Fibroblast of peridontal ligament (primary cell): ENCODE measurements around the gene COQ5.

Source experiments
- DNase-seq: peaks from one replicate; pipeline ENCODE4 v3.0.0-alpha.2; 2010; ENCODE audit errors: extremely low read depth

The COQ5 gene

DNA sequence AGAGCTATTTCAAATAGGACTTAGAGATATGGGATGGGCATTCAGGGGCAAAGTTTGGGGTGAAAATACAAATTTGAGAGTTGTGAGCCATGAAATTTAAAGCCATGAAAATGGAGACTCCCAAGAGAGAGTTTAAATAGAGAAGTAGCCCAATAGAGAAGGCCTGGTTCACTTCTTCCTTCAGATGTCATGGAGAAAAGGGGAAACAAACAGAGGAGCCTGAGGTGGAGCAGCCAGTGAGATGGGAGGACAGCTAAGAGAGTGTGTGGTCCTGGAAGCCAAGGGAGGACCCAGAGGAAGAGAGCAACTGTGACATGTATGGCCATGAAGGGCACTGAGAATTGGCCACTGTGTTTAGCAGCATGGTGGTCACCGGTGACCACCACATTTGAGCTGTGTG lies 45.3 kb downstream of the COQ5 start:
- DNase-seq: no peak

DNA sequence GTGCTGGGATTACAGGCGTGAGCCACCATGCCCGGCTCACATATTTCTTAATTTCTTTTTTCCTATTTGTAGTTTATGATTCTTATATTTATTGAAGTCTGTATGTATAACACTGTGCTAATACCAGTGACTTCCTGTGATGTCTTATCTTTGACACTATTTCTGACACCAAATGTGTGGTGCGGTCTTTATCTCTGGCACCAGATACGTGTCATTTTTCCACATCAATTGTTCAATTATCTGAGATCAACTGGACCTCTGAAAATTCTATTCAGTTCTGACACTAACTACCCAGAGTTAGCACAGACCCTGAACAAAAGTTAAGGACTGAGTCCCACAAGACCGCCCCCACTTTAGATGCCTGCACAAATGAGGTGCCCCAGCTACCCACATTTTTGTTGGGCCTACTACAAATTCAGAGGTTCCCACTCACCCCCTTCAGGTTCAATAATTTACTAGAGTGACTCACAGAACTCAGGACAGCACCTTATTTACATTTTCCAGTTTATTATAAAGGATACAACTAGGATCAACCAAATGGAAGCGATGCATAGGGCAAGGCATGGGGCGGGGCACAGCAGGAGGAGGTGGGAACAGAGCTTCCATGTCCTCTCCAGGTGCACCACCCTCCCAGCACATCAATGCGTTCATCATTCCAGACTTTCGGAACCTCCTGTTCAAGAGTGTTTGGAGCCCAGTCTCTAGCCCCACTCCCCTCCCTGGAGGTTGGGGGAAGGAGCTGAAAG lies 47.8 kb downstream of the COQ5 start:
- no peak for DNase-seq

GRCh38 chr12:120480211-120480610 lies 48.7 kb downstream of the COQ5 start:
- no peak for DNase-seq

DNA sequence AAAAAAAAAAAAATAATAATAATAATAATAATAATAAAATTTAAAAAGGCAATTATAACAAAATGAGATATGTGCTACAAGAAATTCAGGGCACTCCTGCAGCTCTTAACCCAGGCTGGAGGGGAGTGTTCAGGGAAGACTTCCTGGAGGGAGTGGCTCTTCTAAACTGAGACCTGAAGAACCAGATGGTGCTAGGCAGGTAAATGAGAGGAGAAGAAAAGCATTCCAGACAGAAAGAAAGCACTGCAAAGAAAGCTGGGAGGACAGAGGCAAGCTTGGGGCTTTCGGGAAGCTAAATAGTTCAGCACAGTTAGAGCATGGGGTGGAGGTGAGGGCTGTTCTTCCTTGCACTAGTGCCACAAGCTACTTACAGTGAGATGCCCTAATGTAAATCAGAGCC lies 49.5 kb downstream of the COQ5 start:
- no peak for DNase-seq

DNA sequence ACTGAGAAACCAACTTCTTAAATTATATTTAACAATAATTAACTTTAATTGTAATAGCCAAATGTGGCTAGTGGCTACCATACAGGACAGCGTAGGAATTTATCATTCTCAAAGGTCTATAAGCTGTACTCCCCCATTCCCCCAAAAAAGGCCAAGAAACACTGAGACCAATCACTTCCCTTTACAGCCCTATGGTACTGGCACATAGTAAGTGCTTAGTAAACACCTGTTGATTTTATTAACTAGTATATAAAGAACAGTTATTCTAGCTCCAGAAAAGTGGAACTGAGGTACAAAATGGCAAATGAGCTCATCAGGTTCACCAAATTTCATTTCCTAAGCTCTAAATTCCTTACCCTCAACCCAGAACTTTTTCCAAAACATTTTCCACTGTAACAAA lies 53.3 kb downstream of the COQ5 start:
- no peak for DNase-seq

GRCh38 chr12:120474616-120474960 lies 54.4 kb downstream of the COQ5 start:
- DNase-seq: peak; percentile 29

- no peak for DNase-seq
These were observed 54.9 kb downstream of the COQ5 start for GRCh38 chr12:120473807-120474615.

DNA sequence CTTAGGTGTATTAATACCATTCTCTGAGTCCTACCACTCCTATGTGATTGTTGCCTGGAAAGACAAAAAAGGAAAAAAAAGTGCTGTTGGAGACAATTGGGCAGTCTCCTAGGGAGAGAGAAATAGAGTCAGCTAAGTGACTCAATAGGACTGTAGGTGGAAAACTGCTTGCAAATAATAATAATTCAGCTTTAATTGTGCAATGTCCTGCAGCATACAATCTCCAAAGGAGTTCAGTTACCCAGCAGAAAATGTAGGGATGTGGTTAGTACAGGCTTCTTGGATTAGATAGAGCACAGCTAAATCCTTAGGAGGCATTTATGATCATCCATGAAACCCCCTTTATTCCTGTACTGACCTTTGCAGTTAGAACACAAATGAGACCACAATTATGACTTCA lies 56.4 kb downstream of the COQ5 start:
- DNase-seq: no peak

- peak; percentile 37 for DNase-seq
These were observed 58.7 kb downstream of the COQ5 start for GRCh38 chr12:120470150-120470784.

DNA sequence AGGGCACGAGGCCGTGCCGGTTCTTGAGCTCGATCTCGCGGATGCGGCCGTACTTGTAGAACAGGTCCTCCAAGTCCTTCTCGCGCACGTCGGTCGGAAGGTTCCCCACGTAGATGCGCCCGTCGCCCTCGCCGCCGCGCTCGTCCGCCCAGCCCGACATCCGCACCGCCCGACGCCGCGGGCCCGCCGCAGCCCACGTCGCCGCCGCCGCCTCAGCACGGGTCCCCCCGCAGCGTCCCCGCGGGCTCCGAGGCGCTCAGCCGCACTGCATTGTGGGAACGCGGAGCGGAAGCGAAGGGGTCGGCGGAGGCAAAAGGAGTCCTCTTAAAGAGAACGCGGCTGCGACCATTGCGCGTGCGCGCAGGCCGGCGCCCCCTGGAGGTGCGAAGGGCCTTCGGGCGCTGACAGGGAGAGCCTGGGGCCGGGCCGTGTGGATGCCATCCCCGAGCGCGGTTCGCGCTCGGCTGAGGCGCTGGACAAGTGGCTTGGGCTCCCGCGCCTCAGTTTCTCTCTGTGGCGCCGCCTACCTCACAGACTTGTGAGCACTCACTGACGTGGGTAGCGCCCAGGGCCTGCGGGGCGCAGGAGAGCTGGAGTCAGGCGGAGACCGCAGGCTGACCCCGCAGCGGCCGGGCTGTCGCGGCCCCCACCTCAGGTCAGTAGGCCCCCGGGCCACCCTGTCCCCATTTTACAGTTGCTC lies 59.4 kb downstream of the COQ5 start, which contains the start of gene SRSF9:
Gene SRSF9 (minus strand): TSS at position 299 of the 700 bp plus-strand sequence. CDS start 139 bp downstream, at position 160.
- DNase-seq: peak; percentile 97

DNA sequence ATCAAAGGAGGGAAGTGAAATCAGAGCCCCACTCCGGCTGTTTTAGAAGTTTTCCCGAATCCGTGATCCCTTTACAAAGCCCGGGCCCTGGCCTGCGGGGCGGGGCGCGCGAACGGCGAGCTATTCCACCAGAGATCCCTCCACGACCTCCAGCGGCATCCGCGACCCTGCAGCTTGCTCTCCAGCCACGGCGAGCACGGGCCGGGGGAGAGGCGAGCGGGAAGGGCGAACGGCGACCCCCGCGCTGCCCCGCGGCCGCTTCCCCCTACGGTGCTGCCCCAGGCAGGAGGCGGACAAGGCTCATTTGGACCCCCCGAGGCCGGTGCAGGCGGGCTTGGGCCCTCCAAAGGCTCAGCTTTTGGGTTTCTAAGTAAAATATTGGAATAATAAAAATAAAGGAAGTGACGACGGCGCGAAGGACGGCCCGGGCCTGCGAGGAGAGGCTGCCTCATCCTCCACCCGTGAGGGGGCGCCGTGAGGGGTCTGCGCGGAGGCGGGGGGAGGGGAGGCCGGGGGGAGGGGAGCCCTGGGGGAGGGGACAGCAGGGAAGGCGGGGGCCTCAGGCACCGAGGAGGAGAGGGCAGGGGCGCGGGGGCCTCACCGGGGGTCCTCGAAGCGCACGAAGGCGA lies 60.0 kb downstream of the COQ5 start:
- peak; percentile 23 for DNase-seq

- DNase-seq: peak; percentile 69
These were observed 60.6 kb downstream of the COQ5 start for GRCh38 chr12:120468325-120468820.

- DNase-seq: no peak
These were observed 61.5 kb downstream of the COQ5 start for GRCh38 chr12:120467439-120467838.

DNA sequence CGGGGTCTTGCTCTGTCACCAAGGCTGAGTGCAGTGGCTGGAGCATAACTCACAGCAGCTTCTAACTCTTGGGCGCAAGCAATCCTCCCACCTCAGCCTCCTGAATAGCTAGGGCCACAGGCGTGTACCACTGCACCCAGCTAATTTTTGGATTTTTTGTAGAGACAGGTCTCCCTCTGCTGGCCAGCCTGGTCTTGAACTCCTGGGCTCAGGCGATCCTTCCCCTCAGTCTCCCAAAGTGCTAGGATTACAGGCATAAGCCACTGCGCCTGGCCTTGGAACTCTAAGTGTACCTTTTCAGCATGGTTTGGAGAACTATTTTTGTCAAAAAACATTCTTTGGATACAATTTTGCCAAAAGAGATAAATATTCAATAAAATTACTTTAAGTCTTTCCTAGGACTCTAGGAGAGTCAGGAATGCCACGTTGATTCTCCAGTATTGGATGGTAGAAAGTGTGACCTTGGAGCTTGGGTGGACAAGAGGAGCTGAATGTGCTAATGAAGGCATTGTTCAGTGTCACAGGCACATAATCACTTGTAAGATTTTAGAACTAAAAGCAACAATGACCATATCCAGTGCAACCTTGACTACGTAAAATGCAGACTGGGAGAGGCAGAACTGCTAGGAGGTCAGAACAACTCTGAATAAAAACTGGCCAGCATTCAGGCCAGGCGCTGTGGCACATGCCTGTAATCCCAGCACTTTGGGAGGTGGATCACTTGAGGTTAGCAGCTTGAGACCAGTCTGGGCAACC lies 62.2 kb downstream of the COQ5 start:
- DNase-seq: peak; percentile 57

GRCh38 chr12:120465756-120466155 lies 63.2 kb downstream of the COQ5 start:
- no peak for DNase-seq

GRCh38 chr12:120463712-120464111 lies 65.2 kb downstream of the COQ5 start:
- DNase-seq: no peak

DNA sequence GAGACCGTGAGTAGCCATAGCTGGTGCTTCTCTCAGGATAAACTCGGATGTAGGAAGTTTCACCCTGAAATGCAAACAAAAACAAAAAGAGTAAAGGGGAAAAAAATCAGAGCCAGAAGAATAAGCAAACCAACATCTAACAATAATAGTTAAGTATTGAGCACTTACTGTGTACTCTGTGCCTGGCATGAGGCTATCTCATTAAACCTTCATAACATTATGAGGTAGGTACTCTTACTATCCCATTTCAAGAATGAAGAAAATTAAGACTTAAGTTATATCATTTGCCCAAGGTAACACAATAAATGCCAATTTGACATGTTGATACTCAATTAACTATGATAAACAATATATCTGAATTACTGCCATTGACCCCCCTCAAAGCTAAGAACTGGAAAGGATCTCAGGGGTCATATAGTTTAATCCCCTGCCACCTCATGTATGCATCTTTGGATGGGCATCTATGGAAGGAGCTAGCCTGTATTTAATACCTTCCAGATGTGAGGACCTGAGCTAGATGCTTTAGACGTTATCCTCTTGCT lies 66.8 kb downstream of the COQ5 start:
- DNase-seq: no peak

- DNase-seq: no peak
These were observed 68.8 kb downstream of the COQ5 start for GRCh38 chr12:120460157-120460556.

DNA sequence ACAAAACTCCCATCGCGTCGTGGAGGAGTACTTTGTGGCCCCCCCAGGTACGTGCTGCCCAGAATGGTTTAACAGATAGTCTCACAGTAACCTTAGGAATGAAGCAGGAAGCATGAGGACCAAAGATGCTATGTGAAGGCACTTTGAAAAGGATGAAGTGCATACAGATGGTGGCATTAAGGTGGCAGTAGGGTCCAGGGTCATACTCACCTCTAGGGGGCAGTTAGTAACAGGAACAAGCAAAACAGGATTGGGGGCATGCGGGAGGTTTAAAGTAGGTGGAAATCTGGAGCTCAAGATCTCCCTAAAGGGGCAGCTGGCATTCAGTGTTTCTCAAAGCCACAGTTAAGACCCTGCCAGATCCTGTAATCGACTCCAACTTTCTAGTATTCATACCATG lies 71.8 kb downstream of the COQ5 start:
- no peak for DNase-seq

GRCh38 chr12:120455302-120455701 lies 73.7 kb downstream of the COQ5 start:
- DNase-seq: no peak
